GM21737 (cell line): ENCODE results near the gene COL18A1.

Experiments
- ATAC-seq: cut with Tn5 transposase; IDR thresholded peaks from one replicate; pipeline ENCODE4 v1.9.1; 2021; ENCODE audit warnings: mild to moderate bottlenecking, moderate library complexity; ENCODE audit not compliant: unreplicated experiment

The COL18A1 gene

GRCh38 chr21:45411810-45412206 lies 6.8 kb downstream of the COL18A1 start:
- no peak for ATAC-seq

GRCh38 chr21:45412491-45412890 lies 7.5 kb downstream of the COL18A1 start:
- no peak for ATAC-seq

GRCh38 chr21:45412909-45413611 lies 8.1 kb downstream of the COL18A1 start:
- no peak for ATAC-seq

- no peak for ATAC-seq
Observed at GRCh38 chr21:45413922-45414321, 9.0 kb downstream of the COL18A1 start.

GRCh38 chr21:45414396-45415187 lies 9.6 kb downstream of the COL18A1 start:
- no peak for ATAC-seq

- ATAC-seq = no peak
Observed at GRCh38 chr21:45415188-45415942, 10.4 kb downstream of the COL18A1 start.

- no peak for ATAC-seq
Observed at GRCh38 chr21:45415943-45416611, 11.1 kb downstream of the COL18A1 start.

GRCh38 chr21:45416620-45417019 lies 11.7 kb downstream of the COL18A1 start:
- no peak for ATAC-seq

GRCh38 chr21:45417256-45417950 lies 12.4 kb downstream of the COL18A1 start:
- ATAC-seq = no peak

- ATAC-seq = no peak
Observed at GRCh38 chr21:45417951-45418300, 13.0 kb downstream of the COL18A1 start.

GRCh38 chr21:45418301-45419071 lies 13.5 kb downstream of the COL18A1 start:
- no peak for ATAC-seq

GRCh38 chr21:45419162-45419561 lies 14.2 kb downstream of the COL18A1 start:
- ATAC-seq = no peak

GRCh38 chr21:45420061-45421041 lies 15.4 kb downstream of the COL18A1 start:
- ATAC-seq = no peak

- ATAC-seq = no peak
Observed at GRCh38 chr21:45421071-45421845, 16.3 kb downstream of the COL18A1 start.

GRCh38 chr21:45421846-45422775 lies 17.1 kb downstream of the COL18A1 start:
- no peak for ATAC-seq

GRCh38 chr21:45423201-45423955 lies 18.4 kb downstream of the COL18A1 start:
- ATAC-seq = no peak
